HG02623 (cell line): ENCODE data around the gene RNF11.
"Not testable (repeated sequence)": the region's sequence is repeated elsewhere in the genome, so short reads cannot be mapped to it uniquely, and the experiment has no call there.

Experiments
- ATAC-seq: cut with Tn5 transposase; IDR thresholded peaks from one replicate; pipeline ENCODE4 v1.9.1; 2021; ENCODE audit warnings: moderate library complexity; ENCODE audit not compliant: unreplicated experiment

Gene RNF11, protein sequence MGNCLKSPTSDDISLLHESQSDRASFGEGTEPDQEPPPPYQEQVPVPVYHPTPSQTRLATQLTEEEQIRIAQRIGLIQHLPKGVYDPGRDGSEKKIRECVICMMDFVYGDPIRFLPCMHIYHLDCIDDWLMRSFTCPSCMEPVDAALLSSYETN

DNA sequence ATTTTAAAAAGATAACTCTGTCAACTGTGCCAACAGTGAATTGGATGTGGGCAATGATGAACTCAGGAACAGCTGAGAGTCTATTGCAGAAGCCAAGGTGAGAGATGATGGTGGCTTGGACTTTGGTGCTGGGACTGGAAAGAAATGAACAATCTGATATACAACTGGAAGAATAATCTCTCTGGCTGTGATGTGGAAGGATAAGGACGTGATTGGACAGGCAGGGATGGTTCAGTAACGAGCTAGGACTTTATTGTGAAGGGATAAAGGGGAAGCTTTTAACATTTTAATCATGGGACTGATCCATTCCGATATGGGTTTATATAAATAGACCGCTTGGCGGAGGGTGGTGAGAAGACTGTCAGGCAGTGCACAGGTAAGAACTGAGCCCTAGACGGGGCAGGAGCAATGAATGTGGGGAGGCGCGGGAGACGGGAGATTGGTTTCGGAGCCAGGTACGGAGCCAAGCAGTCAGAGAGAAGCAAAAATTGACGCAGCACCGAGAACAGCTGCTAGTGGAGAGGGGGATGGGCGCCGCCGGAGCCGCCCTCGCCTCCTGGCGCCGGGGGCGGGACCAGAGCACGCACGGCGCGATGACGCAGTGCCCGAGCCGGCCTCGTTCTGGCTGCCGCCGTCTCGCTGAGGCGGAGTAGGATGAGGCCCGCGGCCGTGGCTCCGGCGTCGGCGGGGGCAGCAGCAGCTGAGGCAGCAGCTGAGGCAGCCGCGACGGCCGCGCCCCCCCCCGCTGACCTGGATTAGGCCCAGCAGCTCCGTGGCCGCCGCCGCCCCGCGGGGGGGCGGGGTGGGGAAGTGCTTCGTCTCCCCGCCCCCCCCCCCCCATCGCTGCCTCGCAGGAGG is at the start of gene RNF11:
RNF11 (plus strand) TSS at position 601 of the 858 bp plus-strand sequence. CDS start 484 bp downstream, outside the sequence.
- ATAC-seq = peak; percentile 78

DNA sequence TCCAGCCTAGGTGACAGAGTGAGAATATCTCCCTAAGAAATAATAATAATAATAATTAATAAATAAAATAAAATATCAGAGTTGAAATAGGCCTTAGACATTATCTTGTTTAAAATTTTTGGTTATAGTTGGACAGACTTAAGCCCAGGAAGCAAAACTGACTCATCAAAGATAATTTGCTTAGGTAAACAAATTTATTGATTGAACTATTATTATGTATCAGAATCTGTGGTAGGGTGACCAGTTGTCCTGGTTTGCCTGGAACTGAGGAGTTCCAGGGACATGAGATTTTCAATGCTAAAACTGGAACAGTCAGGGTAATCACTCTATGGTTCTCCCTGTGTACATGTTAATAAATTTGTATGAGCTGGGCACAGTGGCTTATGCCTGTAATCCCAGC is 47.8 kb upstream of the RNF11 start:
- ATAC-seq = no peak

DNA sequence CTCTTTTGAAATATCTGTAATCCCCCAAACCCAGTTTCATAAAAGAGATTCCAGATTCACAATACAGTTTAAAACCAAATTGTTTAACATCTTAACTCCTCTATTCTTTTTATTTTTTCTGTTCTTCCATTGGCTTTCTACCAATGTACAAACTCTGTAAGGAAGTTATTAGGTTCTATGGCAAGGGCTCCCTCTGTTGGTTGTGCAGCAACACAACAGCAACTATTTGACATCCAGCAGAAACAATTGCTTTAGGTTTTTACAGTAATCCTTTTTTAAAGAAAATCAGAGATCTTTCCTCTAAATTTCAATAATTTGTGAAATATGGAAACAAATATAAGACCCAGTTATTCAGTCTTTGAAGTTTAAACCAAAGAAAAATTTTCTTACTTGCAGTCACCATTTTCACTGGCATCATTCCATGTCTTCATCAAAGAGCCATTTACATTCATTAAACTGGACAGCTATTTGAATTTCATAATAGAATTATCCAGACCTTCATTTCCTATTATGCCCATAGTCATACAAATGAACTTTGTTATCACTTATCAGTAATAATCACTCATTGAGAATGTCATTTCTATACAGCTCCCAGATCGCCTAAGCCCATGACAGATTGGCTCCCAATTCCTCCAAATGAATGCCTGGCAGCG is 46.5 kb upstream of the RNF11 start:
- no peak for ATAC-seq

DNA sequence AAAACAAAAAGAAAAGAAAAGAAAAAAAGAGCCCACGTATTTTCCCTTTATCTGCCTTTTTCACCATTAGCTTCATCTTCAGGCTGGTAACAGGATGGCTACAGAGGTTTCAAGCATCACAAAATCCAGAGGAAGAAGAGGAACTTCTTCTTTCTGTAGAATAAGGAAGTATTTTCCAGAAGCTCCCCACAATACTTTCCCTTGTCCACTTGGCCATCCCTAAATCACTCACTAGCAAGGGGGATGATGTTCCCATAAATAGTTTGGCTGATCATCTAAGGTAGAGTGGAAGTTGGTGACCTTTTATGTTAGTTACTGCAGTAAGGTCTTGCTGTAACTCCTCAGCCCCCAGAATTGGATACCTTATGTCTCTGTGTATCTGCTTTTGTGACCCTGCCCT is 45.1 kb upstream of the RNF11 start:
- ATAC-seq = no peak

DNA sequence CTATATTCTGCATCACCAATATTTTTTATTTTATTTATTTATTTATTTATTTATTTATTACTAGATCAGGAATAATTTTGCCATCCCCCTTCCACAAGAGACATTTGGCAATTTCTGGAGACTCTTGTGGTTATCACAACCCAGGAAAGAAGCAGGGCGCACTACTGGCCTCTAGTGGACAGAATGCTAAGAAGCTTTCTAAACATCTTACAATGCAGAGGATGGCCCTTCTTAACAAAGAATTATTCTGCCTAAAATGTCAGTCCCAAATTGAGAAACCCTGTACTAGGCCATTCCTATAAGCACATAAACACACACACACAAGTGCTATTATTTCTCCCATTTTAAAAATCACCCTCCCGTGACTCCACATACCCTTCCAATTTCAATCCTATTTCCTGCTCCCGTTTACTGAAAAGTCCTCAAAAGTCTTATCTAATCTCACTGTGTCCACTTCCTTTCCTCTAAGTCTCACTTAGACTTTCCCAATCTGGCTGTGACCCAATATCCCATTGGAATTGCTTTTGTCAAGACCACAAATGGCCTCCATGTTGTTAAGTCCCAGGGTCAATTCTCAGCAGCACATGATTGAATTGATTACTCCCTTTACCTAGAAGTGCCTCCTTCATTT is 43.7 kb upstream of the RNF11 start:
- no peak for ATAC-seq

DNA sequence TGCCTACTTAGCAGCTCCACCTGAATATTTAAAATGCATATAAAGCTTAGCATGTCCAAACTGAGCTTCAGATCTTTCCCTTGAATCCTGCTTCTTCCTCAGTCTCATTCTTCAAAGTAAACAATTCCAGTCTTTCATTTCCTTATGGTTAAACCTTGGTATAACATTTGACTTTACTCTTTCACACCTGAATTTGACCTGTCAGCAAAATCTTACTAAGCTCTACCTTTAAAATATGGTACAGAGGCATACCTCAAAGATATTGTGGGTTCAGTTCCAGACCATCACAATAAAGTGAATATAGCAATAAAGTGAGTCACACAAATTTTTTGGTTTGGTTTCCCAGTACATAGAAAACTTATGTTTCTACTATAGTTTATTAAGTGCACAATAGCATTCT is 42.5 kb upstream of the RNF11 start:
- no peak for ATAC-seq

DNA sequence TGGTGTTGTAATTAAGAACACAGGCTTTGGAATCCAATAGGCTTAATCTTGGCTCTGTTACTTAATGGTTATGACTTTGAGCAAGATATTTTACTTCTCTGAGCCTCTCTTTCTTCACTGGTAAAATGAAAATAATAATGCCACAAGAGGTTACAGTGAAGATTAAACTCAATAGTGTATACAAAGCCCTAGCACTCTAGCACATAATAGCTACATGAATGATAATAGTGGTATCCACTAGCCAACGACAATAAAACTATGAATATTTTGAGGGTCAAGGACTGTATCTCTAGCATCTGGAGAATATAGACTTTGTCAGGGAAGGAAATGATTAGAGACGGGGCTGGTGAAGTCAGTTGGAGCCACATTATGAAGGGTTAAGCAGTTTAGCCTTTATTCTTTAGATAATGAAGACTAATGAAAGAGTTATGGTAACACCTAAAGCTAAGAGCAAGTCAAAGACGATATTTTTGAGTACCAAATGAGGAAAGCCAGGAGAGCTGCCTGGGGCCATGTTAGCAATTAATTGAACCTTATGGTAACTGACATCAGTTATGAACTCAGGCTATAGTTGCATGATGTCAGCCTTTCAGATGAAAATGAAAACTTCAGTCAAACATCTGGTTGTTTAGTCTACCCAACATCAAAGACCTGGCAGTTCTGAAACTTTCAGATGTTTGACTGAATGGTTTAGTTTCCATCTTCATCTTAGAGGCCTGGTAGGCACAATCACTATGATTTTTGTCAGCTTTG is 32.8 kb upstream of the RNF11 start:
- no peak for ATAC-seq

DNA sequence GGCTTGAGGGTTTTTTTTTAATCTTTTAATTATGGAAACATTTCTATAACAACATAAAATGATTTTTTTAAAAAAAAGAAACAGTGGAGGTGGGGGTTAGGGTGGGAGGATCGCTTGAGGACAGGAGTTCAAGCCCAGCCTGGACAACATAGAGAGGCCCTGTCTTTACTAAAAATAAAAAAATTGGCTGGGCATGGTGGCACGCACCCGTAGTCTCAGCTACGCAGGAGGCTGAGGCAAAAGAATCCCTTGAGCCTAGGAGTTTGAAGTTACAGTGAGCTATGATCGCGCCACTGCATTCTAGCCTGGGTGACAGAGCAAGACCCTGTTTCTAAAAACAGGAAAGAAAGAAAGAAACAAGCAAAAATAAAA is 32.2 kb upstream of the RNF11 start:
- no peak for ATAC-seq

DNA sequence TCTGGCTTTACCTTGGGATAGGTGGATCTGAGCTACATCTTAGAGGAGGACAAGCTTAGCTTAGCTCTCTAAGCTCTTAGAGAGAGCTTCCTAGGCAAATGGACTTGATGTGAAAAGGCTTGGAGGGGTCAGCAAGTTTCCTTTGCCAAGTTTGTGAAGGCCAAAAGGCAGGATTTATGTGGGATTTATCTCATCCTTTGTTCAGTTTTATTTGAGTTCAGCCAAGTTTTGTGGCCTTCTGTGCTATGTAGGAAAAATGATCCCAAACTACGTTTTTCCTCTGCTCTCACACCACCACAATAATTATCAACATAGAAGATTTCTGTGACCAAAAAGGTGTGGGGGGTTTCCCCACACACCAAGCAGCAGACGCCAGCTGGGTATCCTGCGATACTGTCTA is 26.0 kb upstream of the RNF11 start:
- no peak for ATAC-seq

DNA sequence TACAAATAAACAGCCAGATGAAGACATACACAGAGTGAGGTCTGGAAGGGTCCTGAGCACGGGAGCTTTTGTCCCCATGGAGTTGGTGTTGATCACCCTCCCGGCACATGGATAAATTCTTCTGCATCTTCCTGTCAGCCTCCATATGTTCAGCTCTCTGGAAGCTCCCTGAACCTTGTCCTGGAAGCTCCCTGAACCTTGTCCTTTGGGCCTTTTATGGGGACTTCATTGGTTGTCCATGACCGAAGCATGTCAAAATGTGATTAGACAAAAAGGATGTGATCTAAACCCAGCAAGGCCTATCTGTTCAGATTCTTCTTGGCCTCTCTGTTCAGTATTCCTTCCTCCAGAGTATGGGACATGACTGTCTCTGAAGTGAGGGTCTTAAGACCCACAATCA is 25.4 kb upstream of the RNF11 start:
- no peak for ATAC-seq

DNA sequence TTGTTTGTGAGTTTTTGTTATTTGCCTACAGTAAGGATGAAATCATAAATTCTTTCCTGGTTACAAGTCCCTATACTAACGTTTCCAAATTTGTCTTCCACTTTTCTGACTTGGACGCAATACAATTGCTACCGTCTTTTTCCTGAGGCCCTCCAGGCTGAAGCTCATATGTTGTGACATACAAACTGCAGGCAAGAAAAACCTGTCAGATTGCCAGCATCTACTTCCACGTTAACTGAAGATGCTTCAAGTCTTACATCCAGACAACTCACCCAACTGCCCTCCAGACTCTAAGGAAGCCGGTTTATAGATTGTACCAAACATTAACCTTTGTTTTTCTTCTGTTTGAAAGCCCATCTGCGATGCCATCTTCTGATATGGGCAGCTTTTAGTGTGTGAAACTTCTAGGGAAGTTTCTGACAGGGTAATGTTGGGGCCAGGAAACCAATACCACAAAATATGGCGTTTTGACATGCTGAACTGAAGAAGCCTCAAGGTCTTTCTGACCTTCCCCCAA is 21.4 kb upstream of the RNF11 start:
- ATAC-seq = no peak

DNA sequence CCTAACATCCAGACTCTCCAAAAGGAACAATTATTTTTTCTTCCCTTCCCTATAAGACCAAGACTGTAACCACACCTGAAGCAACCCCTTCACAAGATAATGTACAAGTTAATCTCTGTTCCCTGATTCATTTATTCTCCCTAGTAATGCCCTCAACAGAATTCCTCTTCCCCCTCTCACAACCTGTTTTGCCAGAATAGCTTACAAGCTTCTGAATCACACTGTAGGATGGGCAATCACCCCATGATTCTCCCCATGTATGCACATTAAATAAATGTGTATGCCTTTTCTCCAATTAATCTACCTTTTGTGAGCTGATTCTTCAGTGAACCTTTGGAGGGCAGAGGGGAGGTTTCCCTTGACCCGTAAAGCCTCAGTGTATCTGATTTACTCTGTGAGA is 20.9 kb upstream of the RNF11 start:
- ATAC-seq = no peak

DNA sequence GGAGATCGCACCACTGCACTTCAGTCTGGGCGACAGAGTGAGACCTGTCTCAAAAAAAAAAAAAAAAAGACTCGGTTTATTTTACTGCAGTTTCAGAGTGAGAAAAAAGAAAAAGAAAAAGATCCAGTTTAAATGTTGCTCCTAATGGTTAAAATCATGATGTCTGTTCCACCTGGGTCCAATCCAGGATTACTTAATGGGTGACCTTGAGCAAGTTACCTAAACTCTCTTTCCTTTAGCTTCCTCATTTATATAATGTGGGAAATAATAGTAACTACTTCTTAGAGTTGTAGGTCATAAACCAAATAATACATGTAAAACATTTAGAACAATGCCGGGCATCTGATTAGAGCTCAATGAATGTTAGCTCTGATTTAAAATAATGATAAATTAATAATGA is 19.4 kb upstream of the RNF11 start:
- no peak for ATAC-seq

DNA sequence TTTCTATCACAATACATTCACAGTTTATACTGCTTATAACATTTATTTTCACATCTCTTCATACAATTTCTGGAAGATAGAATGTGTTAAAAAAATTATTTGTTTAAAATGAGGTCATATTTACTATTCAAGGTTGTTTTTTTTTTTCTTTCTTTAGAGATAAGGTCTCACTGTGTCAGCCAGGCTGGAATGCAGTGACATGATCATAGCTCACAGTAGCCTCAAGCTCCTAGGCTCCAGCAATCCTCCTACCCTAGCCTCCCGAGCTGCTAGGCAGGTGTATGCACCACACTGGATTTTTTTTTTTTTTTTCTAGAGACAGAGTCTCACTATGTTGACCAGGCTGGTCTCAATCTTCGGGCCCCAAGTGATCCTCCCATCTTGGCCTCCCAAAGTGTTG is 19.0 kb upstream of the RNF11 start:
- ATAC-seq = no peak

DNA sequence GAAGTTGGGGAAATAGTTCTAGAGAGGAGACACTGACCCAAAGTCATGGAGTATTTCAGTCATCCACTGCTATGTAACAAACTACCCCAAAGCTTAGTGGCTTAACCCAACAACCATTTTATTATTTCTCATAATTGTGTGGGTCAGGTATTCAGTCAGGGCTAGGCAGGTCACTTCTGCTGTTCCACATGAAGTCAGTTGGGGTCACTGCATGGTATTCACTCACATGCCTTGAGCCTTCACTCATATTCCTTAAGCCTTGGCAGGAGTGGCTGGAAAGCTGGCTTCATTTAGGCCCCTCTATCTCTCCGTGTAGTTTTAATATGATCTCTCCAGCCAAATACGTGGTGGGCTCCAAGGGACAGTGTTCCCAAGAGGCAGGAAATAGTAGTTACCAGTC is 17.5 kb upstream of the RNF11 start:
- ATAC-seq = no peak

DNA sequence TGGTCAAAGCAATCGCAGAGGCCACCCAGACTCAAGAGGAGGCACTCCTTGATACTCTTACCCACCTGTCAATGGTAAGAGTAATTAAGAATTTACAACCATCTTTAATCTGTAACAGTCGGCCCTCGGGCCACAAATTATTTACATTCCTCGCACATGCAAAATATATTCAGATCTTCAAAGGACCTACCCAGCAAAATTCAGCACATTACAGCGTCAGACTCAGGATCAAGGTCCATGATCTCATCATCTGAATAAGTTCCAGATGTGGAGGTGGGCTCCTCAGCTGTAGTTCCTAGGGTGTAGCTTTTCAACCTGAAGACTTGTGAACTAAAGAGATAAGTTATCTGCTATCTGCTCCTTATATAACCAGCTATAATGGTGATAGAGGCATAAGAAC is 17.1 kb upstream of the RNF11 start:
- ATAC-seq = no peak

DNA sequence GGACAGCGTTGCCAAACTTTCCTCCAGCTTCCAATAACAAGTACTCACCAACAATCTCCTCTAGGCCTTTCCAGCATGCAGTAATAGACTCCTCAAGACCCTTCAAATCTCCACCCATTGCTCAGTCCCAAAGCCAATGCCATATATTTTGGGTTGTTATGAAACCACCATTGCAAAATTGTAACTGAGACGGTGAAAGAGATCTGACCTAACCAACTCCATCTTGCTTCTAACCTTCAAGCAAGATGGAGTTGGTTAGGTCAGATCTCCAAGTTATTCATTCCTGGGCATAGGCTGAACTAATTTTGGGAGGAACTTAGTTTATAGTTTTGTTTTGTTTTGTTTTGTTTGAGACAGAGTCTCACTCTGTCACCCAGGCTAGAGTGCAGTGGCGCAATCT is 14.5 kb upstream of the RNF11 start:
- ATAC-seq = not testable (repeated sequence)

DNA sequence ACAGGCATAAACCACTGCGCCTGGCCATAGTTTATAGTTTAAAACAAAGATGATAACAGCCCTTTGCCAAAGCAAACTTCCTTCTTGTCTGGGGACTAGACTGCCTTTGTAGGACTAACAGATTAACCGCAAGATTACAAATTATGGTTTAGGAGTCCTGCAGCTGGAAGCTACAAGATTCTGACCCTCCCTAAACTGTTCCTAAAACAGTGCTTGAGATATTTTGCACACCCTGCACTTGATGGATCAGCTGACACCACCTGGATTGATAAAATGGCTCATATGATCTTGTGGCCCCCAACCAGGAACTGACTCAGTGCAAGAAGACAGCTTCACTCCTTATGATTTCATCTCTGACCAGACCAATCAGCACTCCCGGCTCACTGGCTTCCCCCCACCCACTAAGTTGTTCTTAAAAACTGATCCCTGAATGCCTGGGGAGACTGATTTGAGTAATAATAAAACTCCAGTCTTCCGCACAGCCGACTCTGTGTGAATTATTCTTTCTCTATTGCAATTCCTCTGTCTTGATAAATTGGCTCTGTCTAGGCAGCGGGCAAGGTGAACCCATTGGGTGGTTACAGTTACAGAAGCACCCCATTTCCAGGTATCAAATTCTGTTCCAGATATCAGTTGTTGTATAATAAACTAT is 13.8 kb upstream of the RNF11 start:
- ATAC-seq = no peak

DNA sequence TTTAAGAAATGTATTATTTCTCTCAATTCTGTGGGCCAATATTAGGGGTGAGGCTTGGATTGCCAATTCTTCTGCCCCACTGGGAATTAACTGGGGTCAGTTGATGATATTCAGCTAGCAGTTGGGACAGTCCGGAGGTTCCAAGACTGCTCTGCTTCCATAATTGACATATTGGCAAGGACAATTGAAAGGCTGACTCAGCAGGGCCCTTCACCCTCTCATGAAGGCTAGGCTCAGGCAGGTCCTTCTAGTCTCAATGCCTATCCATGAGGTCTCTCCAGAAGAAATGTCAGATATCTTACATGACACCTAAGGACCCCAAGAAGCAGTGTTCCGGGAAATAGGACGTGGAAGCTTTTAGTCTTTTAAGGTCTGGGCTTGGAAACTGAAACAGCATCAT is 13.3 kb upstream of the RNF11 start:
- no peak for ATAC-seq

DNA sequence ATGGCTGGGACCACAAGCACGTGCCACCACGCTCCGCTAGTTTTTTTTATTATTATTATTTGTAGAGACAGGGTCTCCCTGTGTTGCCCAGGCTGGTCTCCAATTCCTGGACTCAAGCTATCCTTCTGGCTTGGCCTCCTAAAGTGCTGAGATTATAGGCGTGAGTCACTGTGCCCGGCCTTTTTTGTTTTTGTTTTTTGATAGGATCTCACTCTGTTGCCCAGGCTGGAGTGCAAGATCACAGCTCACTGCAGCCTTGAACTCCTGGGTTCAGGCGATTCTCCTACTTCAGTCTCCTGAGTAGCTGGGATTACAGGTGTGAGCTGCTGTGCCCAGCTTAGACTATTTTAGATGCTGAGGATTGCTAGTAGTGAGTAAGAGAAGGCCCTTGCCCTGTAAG is 11.8 kb upstream of the RNF11 start:
- ATAC-seq = no peak
